Measurements from ENCODE around the gene SPEG. TPM values are rescaled to one million over a fixed set of nuclear protein-coding genes. Genes with fewer than 3 reads are reported as not detected.

The SPEG gene
- total and polyA plus RNA-seq, 2 of the 13 experiments (the other 11 are each of a cell fraction or from before 2014, with no cell fraction given) = 0.18 to 0.24 TPM

- TF ChIP-seq LRRFIP1 (CRISPR knock-in tag; conservative IDR thresholded peaks at IDR 0.05) (0 out of 2 replicates have a peak, but pooled peaks have one; percentile 26), HOXA7 (CRISPR knock-in tag; IDR thresholded peaks at IDR 0.05) (no peak), MIER3 (CRISPR knock-in tag; IDR thresholded peaks at IDR 0.05; ENCODE audit: borderline replicate concordance) (peak; percentile 98), MZF1 (CRISPR knock-in tag; IDR thresholded peaks at IDR 0.05; ENCODE audit: borderline replicate concordance) (0 out of 2 replicates have a peak, but pooled peaks have one; percentile 21), GTF3A (CRISPR knock-in tag; conservative IDR thresholded peaks at IDR 0.05) (0 out of 2 replicates have a peak, but pooled peaks have one; percentile 23), FOXO4 (CRISPR knock-in tag; conservative IDR thresholded peaks at IDR 0.05) (no peak), IKZF1 (IDR thresholded peaks at IDR 0.05) (no peak), CENPBD1 (CRISPR knock-in tag; IDR thresholded peaks at IDR 0.05; ENCODE audit: borderline replicate concordance, low read depth) (no peak), TCF12 (IDR thresholded peaks at IDR 0.05) (no peak), TCF12 (CRISPR knock-in tag; IDR thresholded peaks at IDR 0.05) (peak; percentile 75; the same call in 1 of the 2 replicates), HDAC1 (CRISPR knock-in tag; IDR thresholded peaks at IDR 0.05) (peak; percentile 95), ZSCAN31 (CRISPR knock-in tag; IDR thresholded peaks at IDR 0.05; ENCODE audit: low read depth) (peak; percentile 69; the same call in 1 of the 2 replicates), FOXP1 (IDR thresholded peaks at IDR 0.05) (0 out of 2 replicates have a peak, but pooled peaks have one; percentile 19), FOXP1 (CRISPR knock-in tag; IDR thresholded peaks at IDR 0.05) (no peak; the same call in 1 of the 2 replicates), JUND (CRISPR knock-in tag; IDR thresholded peaks at IDR 0.05) (peak; percentile 73), ZNF530 (CRISPR knock-in tag; IDR thresholded peaks at IDR 0.05; ENCODE audit: low read depth) (no peak), FOSL2 (CRISPR knock-in tag; IDR thresholded peaks at IDR 0.05) (peak; percentile 76), REST (IDR thresholded peaks at IDR 0.05; ENCODE audit: borderline replicate concordance in 1 of 2, low read depth in 1 of 2, low read length in 2 of 2) (peak in 1 of 2 experiments; percentile 97; a peak in 2 of 4 replicates), ATF1 (CRISPR knock-in tag; IDR thresholded peaks at IDR 0.05) (peak; percentile 95)
These were observed 109.1 kb downstream of the SPEG start, which contains the start of the genes CHPF and TMEM198 (continued) for GRCh38 chr2:219543596-219544358.
